HL-60 (cell line): ENCODE results near the gene EPOP.

Experiments
- DNase-seq, 2 experiments: peaks; one replicate each; pipeline ENCODE4 v3.0.0-alpha.2; 2010 to 2020; ENCODE audit warnings: low read depth in 1 of 2, low spot score in 1 of 2
- H3K27ac ChIP-seq: fragments of 250-450 bp; sonication (Bioruptor Pico); replicated peaks from 2 replicates; pipeline ENCODE4 v1.5.1; 2020; ENCODE audit warnings: mild to moderate bottlenecking, moderate library complexity
- H3K27me3 ChIP-seq: fragments of 250-450 bp; sonication (Bioruptor Pico); 2 replicates; pipeline ENCODE4 v1.5.1; 2021; ENCODE audit warnings: mild to moderate bottlenecking, moderate library complexity; ENCODE audit not compliant: insufficient read depth, poor library complexity, severe bottlenecking
- H3K4me3 ChIP-seq: replicated peaks from 2 replicates; pipeline ENCODE4 v1.5.1; 2011; ENCODE audit warnings: mild to moderate bottlenecking, control low read depth, low read length; ENCODE audit not compliant: insufficient read depth
- GABPA ChIP-seq: IDR thresholded peaks from 2 replicates; pipeline ENCODE4 v1.6.1; 2012; ENCODE audit warnings: low read depth
- POLR2AphosphoS5 ChIP-seq: IDR thresholded peaks from 2 replicates; pipeline ENCODE4 v1.6.1; 2012; ENCODE audit warnings: low read depth
- SPI1 ChIP-seq: IDR thresholded peaks from 2 replicates; pipeline ENCODE4 v1.6.1; 2012; ENCODE audit warnings: low read depth, mild to moderate bottlenecking, borderline replicate concordance
- TF ChIP-seq, protein P1 (sequence below): IDR thresholded peaks from one replicate; pipeline ENCODE4 v1.5.1; 2011; ENCODE audit warnings: low read length, control low read depth, inconsistent platforms; ENCODE audit not compliant: insufficient read depth
- TF ChIP-seq, protein P2 (sequence below): IDR thresholded peaks from 2 replicates; pipeline ENCODE4 v1.6.1; 2012; ENCODE audit warnings: low read depth; ENCODE audit not compliant: insufficient replicate concordance

Gene EPOP

DNA sequence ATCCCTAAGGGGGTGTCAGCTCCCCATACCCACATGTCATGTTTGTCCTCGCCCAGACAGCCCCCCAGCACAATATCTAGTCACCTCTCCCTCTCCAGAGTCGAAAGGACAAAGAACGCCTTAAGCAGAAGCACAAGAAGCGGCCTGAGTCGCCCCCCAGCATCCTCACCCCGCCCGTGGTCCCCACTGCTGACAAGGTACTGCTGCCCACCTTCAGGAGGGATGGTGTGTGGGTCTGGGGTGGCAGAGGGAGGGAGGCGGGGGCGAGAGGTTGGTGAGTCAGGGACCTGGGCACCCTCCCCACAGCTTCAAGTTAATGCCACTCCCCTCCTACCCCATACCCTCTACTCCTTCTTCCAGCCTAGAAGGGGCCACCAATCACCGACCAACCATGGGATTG, 37.8 kb upstream of the EPOP start:
- TF ChIP-seq GABPA, result no peak
- no peak for TF ChIP-seq SPI1
- TF ChIP-seq POLR2AphosphoS5, result no peak
- H3K4me3 ChIP-seq, result no peak overlapping the region
- no peak overlapping the region for H3K27ac ChIP-seq
- no peaks in the 10 kb centered on the region for H3K27me3 ChIP-seq
- no peak for DNase-seq

DNA sequence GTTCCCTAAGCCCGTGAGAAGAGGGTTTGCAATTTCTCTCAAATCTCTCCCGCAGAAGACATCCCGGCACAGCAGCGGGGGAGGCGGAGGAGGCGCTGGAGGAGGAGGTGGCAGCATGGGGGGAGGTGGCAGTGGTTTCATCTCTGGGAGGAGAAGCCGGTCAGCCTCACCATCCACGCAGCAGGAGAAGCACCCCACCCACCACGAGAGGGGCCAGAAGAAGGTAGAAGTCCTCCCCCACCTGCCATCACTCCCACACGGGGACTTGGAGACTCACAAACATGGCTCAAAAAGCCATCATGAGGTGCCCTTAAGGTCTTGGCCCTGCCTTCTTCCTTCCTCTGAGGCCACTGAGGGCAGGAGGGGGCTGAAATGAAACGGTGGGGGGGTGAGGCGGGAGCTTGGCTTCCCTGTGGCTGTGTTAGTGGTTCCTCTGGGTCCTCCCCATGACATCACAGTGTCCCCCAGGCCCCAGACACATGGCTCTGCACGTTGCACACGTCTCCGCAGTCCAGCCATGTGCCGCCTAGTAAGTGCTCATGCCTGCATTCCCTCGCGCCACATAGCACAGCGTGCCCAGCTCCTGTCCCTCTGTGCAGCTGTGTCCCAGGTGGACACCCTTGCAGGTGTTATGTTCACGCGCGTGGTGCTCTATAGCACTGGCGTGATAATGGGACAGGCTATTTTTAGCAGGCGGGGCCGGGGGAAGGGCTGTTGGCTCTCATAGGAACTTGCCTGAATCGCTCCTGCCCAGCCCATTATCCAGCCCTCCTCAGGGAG, 37.2 kb upstream of the EPOP start:
- H3K27me3 ChIP-seq, result no peaks in the 10 kb centered on the region
- H3K27ac ChIP-seq, result no peak overlapping the region
- TF ChIP-seq POLR2AphosphoS5, result no peak
- TF ChIP-seq, protein P1, sequence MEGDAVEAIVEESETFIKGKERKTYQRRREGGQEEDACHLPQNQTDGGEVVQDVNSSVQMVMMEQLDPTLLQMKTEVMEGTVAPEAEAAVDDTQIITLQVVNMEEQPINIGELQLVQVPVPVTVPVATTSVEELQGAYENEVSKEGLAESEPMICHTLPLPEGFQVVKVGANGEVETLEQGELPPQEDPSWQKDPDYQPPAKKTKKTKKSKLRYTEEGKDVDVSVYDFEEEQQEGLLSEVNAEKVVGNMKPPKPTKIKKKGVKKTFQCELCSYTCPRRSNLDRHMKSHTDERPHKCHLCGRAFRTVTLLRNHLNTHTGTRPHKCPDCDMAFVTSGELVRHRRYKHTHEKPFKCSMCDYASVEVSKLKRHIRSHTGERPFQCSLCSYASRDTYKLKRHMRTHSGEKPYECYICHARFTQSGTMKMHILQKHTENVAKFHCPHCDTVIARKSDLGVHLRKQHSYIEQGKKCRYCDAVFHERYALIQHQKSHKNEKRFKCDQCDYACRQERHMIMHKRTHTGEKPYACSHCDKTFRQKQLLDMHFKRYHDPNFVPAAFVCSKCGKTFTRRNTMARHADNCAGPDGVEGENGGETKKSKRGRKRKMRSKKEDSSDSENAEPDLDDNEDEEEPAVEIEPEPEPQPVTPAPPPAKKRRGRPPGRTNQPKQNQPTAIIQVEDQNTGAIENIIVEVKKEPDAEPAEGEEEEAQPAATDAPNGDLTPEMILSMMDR, result no peak
- no peak for TF ChIP-seq GABPA
- TF ChIP-seq, protein P2, sequence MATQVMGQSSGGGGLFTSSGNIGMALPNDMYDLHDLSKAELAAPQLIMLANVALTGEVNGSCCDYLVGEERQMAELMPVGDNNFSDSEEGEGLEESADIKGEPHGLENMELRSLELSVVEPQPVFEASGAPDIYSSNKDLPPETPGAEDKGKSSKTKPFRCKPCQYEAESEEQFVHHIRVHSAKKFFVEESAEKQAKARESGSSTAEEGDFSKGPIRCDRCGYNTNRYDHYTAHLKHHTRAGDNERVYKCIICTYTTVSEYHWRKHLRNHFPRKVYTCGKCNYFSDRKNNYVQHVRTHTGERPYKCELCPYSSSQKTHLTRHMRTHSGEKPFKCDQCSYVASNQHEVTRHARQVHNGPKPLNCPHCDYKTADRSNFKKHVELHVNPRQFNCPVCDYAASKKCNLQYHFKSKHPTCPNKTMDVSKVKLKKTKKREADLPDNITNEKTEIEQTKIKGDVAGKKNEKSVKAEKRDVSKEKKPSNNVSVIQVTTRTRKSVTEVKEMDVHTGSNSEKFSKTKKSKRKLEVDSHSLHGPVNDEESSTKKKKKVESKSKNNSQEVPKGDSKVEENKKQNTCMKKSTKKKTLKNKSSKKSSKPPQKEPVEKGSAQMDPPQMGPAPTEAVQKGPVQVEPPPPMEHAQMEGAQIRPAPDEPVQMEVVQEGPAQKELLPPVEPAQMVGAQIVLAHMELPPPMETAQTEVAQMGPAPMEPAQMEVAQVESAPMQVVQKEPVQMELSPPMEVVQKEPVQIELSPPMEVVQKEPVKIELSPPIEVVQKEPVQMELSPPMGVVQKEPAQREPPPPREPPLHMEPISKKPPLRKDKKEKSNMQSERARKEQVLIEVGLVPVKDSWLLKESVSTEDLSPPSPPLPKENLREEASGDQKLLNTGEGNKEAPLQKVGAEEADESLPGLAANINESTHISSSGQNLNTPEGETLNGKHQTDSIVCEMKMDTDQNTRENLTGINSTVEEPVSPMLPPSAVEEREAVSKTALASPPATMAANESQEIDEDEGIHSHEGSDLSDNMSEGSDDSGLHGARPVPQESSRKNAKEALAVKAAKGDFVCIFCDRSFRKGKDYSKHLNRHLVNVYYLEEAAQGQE, result no peak
- no peak for TF ChIP-seq SPI1
- no peak overlapping the region for H3K4me3 ChIP-seq
- no peak for DNase-seq

DNA sequence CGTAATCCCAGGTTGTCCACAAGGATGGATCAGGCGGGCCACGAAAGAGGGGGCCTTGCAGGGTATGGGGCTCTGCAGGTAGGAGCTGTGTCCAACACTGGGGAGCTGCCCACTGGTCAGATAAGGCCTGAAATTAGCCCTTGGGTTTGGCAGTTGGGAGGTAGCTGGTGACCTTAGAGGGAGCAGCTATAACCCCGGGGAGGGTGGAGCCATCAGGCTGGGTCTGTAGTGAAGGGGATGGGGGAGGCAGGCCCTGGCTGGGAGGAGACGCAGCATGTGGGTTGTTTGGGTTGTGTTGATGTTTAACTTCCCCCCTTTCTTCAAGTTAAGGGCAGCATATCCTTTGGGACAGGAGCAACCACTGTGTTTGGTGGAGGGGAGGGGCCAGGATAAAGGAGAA, 36.2 kb upstream of the EPOP start:
- DNase-seq, result no peak
- Histone ChIP-seq H3K27me3 (no peaks in the 10 kb centered on the region), H3K27ac (no peak overlapping the region), H3K4me3 (no peak overlapping the region)
- TF ChIP-seq POLR2AphosphoS5 (no peak), GABPA (no peak)
- TF ChIP-seq, protein P1, result no peak

DNA sequence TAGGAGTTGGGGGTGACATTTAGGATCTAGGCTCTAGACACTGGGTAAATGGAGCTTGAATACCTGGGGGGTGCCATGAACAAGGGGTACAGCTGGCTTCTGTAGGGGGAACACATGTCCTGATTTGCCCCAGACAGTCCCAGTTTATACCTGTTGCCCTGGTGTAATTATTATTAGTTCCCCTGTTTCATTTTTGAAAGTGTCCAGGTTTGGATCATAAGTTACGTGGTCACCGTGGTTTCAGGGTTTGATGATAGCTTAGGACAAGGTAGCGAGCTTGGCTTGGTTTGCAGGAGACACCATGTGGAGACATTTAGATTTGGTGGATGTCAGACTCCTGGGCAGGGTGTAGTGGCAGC, 35.8 kb upstream of the EPOP start:
- no peak overlapping the region for H3K4me3 ChIP-seq
- no peaks in the 10 kb centered on the region for H3K27me3 ChIP-seq
- no peak for DNase-seq
- no peak overlapping the region for H3K27ac ChIP-seq
- TF ChIP-seq, protein P2, result no peak
- no peak for TF ChIP-seq GABPA
- TF ChIP-seq, protein P1, result no peak
- TF ChIP-seq SPI1, result no peak
- TF ChIP-seq POLR2AphosphoS5, result no peak
